Subcutaneous abdominal adipose tissue (tissue), 5 donors: ENCODE data around the gene TBC1D2B.
"Not testable (repeated sequence)": the region's sequence is repeated elsewhere in the genome, so short reads cannot be mapped to it uniquely, and the experiment has no call there.

Source experiments
- H3K27ac ChIP-seq: one replicate; pipeline ENCODE4 v1.7.0; 2013; ENCODE audit warnings: low read depth, mild to moderate bottlenecking, inconsistent platforms, low read length, moderate library complexity
- H3K27me3 ChIP-seq, 5 donors: one replicate each; pipeline ENCODE4 v1.7.0; 2013; ENCODE audit warnings: low read length in 5 of 5, inconsistent platforms in 1 of 5; ENCODE audit not compliant: control insufficient read depth in 5 of 5, insufficient read depth in 4 of 5
- H3K36me3 ChIP-seq, 5 donors: one replicate each; pipeline ENCODE4 v1.7.0; 2013; ENCODE audit warnings: low read length in 5 of 5; ENCODE audit not compliant: control insufficient read depth in 5 of 5, insufficient read depth in 5 of 5
- H3K4me1 ChIP-seq, 5 donors: one replicate each; pipeline ENCODE4 v1.7.0; 2013; ENCODE audit warnings: low read length in 5 of 5, mild to moderate bottlenecking in 3 of 5, moderate library complexity in 1 of 5; ENCODE audit not compliant: control insufficient read depth in 5 of 5, insufficient read depth in 5 of 5
- H3K4me3 ChIP-seq, 5 donors: one replicate each; pipeline ENCODE4 v1.7.0; 2013; ENCODE audit warnings: low read length in 5 of 5, low read depth in 1 of 5
- H3K9ac ChIP-seq, 5 donors: one replicate each; pipeline ENCODE4 v1.7.0; 2013; ENCODE audit warnings: low read length in 5 of 5, mild to moderate bottlenecking in 4 of 5, moderate library complexity in 3 of 5
- H3K9me3 ChIP-seq, 5 donors: one replicate each; pipeline ENCODE4 v1.7.0; 2013; ENCODE audit warnings: low read length in 5 of 5; ENCODE audit not compliant: control insufficient read depth in 5 of 5
- donor health status: healthy.
- donor health status: healthy.
- donor health status: healthy.
- donor health status: healthy.
- donor health status: healthy.

Gene TBC1D2B

DNA sequence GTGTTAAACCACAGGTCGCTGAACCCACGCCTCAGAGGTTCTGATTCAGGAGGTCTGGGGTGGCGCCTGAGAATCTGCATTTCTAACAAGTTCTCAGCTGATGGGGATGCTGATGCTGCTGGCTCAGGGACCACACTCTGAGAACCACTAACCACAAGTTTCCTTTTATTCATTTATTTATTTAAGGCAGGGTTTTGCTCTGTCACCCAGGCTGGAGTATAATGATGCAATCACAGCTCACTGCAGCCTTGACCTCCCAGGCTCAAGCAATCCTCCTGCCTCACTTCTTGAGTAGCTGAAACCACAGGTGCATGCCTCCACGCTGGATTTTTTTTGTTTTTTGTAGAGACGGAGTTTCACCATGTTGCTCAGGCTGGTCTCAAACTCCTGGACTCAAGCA, 123.6 kb downstream of the TBC1D2B start:
- not testable (repeated sequence) for H3K27ac ChIP-seq, H3K9me3 ChIP-seq, H3K4me3 ChIP-seq, H3K9ac ChIP-seq, H3K4me1 ChIP-seq, H3K36me3 ChIP-seq, H3K27me3 ChIP-seq

DNA sequence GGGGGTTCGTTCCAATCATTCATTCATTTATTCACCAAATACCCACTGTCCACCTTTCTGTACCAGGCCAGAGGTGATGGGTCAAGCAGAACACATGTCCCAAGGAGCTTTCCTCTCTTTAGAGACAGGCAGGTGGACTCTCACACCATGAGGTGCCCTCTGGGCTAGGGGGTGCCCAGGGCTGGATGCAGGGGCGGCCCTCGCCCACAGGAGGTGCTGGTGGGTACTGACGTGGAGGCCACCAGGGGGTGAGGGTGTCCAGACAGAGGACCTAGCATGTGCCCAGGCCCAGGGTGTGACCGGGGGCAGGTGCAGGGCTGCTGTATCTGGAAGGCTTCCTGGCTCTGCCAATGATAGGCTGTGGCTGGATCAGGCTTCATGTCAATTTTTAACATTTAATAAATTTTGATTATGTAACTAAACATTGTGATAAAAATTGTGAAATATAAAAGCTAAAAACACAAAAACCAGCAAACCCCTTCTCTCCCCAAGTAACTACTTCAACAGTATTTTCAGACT, 124.5 kb downstream of the TBC1D2B start:
- not testable (repeated sequence) for H3K4me1 ChIP-seq, H3K27ac ChIP-seq, H3K9me3 ChIP-seq, H3K27me3 ChIP-seq, H3K4me3 ChIP-seq, H3K36me3 ChIP-seq, H3K9ac ChIP-seq

DNA sequence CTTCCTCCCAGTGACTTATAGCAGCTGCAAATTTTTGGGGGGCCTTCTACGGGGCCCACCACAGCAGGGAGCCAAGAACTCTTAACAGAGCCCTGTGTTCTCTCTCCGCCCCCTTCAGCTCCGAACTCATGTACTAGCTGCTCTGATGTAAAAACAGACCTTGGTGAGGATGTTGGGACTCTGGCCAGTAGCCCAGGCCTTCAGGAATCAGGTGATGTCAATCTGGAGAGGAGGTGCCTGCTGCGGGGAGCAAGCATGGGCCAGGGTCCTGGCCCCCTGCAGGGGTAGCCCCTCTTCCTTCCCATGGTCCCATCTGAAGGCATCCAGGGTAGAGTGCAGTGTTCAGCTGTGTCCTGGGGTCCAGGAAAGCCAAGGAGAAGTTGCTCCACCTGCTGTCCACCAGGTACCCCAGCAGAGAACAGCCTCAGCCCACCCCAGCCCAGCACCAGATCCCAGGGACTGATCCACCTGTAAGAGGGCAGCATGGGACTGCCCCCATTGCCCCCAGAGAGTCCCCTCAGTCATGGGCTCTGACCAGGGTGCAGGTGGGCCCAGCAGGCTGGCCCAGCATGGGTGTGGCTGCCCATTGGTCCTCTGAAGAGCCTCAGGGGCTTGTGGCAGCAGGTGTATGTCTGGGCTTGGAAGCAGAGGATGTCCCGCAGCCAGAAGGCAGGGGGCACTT, 126.3 kb downstream of the TBC1D2B start:
- H3K9ac ChIP-seq = not testable (repeated sequence)

DNA sequence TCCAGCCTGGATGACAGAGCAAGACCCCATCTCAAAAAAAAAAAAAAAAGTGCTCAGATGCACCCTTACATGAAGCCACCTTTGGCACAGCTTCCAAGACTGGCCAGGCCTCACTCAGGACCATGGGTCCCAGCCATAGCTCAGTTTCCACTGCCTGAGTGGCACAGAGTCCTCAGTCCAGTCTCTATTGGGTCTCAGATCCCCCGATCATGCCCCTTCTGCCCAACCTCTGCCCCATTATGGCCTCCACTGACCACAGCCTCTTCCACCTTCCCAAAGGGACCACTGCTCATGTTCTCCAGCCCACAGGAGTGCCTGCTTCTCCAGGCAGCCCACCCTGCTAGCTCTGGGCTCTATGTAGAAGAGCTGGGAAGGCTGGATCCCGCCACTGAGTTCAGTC, 127.0 kb downstream of the TBC1D2B start:
- not testable (repeated sequence) for H3K9me3 ChIP-seq, H3K27me3 ChIP-seq, H3K36me3 ChIP-seq, H3K27ac ChIP-seq, H3K9ac ChIP-seq, H3K4me1 ChIP-seq, H3K4me3 ChIP-seq

More for the DNA sequence above, 126.3 kb downstream of the TBC1D2B start:
- not testable (repeated sequence) for H3K4me1 ChIP-seq, H3K27ac ChIP-seq, H3K4me3 ChIP-seq, H3K9me3 ChIP-seq, H3K36me3 ChIP-seq, H3K27me3 ChIP-seq

DNA sequence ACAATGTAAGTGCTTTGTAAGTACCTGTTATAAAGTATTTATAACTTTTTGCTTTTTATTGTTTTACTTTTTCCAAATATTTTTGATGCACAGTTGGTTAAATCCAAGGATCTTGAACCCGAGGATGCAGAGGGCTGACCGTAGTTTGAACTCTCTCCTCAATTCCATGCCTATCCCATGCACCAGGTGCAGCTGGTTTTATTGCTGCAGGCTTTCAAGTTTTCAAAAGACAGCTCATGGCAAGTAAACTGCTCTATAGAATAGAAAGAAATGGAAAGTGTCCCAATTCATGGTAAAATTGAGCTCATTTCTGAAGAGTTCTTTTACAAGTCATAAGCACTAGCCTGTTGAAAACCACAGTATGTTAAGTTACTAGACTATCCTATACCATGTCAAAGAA, 131.9 kb downstream of the TBC1D2B start:
- Histone ChIP-seq H3K36me3 (no peaks in the 10 kb centered on the region), H3K27me3 (no peaks in the 10 kb centered on the region), H3K4me1 (peaks cover 0 to 12% (median 11%) of the 10 kb centered on the region in 5 donors), H3K9me3 (no peaks in the 10 kb centered on the region), H3K27ac (no peak overlapping the region), H3K4me3 (no peak overlapping the region), H3K9ac (no peak overlapping the region)
